ENCODE measurements around the gene GPR21. TPM values are rescaled to one million over a fixed set of nuclear protein-coding genes. Genes with fewer than 3 reads are reported as not detected.

The GPR21 gene, protein sequence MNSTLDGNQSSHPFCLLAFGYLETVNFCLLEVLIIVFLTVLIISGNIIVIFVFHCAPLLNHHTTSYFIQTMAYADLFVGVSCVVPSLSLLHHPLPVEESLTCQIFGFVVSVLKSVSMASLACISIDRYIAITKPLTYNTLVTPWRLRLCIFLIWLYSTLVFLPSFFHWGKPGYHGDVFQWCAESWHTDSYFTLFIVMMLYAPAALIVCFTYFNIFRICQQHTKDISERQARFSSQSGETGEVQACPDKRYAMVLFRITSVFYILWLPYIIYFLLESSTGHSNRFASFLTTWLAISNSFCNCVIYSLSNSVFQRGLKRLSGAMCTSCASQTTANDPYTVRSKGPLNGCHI
- total RNA-seq (2022; extraction: Qiagen RNA extraction): 0.06 TPM in 1 of 5 replicates, not detected in the others

DNA sequence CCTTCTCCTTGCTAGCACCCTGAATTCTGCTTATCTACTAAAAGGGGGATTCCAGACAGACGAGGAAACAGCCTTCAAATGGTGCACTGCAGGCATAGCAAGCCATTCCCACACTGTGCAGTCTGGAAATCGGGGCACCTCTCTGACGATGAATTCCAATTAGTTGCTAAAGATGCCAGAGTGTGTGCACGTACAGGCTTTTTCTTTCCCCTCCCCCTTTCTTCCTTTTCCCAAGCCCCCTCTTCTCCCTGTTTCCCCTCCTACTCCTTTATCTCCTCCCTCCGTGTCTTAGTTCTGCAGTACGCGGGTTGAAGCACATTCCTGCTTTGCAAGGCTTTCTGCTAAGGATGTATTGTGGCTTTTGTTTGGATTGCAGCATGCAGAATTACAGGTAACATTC is at the start of gene GPR21:
GPR21 (plus strand) TSS at position 316 of the 400 bp plus-strand sequence. CDS start 900 bp downstream, outside the sequence.

Other genes starting within 250 kb of the GPR21 start
- gene OR5C1, start 244.7 kb upstream of the GPR21 start, total RNA-seq (2022; extraction: Qiagen RNA extraction): not detected in 5 replicates
- not detected in 5 replicates for gene OR1K1, start 233.5 kb upstream of the GPR21 start, total RNA-seq (2022; extraction: Qiagen RNA extraction)
- gene PDCL, start 205.1 kb upstream of the GPR21 start, total RNA-seq (2022; extraction: Qiagen RNA extraction): 14.8 to 18.5 TPM (median 17.6 TPM) in 5 replicates
- gene RC3H2, start 128.3 kb upstream of the GPR21 start, total RNA-seq (2022; extraction: Qiagen RNA extraction): 14.9 to 22.2 TPM (median 19.2 TPM) in 5 replicates
- gene ZBTB6, start 120.3 kb upstream of the GPR21 start, total RNA-seq (2022; extraction: Qiagen RNA extraction): 4.8 to 6.3 TPM (median 5.4 TPM) in 5 replicates
- 1.4 to 2.3 TPM (median 2.2 TPM) in 5 replicates for gene ZBTB26, start 102.2 kb upstream of the GPR21 start, total RNA-seq (2022; extraction: Qiagen RNA extraction)
- 12.6 to 15.5 TPM (median 13.9 TPM) in 5 replicates for gene RABGAP1, start 92.6 kb upstream of the GPR21 start, total RNA-seq (2022; extraction: Qiagen RNA extraction)
- gene STRBP, start 234.9 kb downstream of the GPR21 start, total RNA-seq (2022; extraction: Qiagen RNA extraction): 13.5 to 17.1 TPM (median 14.5 TPM) in 5 replicates

All from A549 treated with CORT108297 at 1 μM for 4 hours (cell line).